Measurements from ENCODE around the gene PTPRN2. TPM values are rescaled to one million over a fixed set of nuclear protein-coding genes. Genes with fewer than 3 reads are reported as not detected.

The PTPRN2 gene
- total RNA-seq, 2 donors from 2014 or later, result 26.1 to 55.5 TPM

DNA sequence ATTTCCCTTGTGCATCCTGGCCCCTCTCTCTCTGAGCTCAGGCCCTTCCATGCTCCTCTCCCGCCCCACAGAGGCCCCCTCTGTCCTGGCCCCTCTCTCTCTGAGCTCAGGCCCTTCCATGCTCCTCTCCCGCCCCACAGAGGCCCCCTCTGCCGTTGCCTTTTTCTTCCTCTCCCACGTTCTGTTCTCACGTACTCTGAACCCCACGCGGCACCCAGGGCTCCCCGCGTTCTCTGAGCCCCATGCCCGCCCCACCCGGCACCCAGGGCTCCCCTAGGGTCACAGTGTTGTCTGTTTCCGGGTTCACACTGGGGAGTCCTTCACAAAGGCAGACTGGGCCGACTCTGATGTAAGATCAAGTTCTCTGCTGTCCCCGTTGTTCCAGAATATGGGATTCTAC is 914.0 kb downstream of the PTPRN2 start:
- DNase-seq (ENCODE audit: low spot score), result no peak
- no peaks in the 10 kb centered on the region for H3K4me1 ChIP-seq (replicated peaks)
- H3K27ac ChIP-seq, result no peak overlapping the region
- no peak overlapping the region for H3K4me3 ChIP-seq
- intact Hi-C loops (cut with DNase I), result no loop called here
- no peaks in the 10 kb centered on the region for H3K9me3 ChIP-seq
- H3K27me3 ChIP-seq (replicated peaks; ENCODE audit: insufficient read depth), result no peaks in the 10 kb centered on the region
- H3K36me3 ChIP-seq, result no peaks in the 10 kb centered on the region
- TF ChIP-seq, protein P1, sequence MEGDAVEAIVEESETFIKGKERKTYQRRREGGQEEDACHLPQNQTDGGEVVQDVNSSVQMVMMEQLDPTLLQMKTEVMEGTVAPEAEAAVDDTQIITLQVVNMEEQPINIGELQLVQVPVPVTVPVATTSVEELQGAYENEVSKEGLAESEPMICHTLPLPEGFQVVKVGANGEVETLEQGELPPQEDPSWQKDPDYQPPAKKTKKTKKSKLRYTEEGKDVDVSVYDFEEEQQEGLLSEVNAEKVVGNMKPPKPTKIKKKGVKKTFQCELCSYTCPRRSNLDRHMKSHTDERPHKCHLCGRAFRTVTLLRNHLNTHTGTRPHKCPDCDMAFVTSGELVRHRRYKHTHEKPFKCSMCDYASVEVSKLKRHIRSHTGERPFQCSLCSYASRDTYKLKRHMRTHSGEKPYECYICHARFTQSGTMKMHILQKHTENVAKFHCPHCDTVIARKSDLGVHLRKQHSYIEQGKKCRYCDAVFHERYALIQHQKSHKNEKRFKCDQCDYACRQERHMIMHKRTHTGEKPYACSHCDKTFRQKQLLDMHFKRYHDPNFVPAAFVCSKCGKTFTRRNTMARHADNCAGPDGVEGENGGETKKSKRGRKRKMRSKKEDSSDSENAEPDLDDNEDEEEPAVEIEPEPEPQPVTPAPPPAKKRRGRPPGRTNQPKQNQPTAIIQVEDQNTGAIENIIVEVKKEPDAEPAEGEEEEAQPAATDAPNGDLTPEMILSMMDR (IDR thresholded peaks at IDR 0.05), result no peak
- TF ChIP-seq POLR2AphosphoS5 (IDR thresholded peaks at IDR 0.05), result no peak
- TF ChIP-seq POLR2A (IDR thresholded peaks at IDR 0.05), result no peak
- WGBS, result 74% methylated on average over 14 of the region's 14 CpGs

DNA sequence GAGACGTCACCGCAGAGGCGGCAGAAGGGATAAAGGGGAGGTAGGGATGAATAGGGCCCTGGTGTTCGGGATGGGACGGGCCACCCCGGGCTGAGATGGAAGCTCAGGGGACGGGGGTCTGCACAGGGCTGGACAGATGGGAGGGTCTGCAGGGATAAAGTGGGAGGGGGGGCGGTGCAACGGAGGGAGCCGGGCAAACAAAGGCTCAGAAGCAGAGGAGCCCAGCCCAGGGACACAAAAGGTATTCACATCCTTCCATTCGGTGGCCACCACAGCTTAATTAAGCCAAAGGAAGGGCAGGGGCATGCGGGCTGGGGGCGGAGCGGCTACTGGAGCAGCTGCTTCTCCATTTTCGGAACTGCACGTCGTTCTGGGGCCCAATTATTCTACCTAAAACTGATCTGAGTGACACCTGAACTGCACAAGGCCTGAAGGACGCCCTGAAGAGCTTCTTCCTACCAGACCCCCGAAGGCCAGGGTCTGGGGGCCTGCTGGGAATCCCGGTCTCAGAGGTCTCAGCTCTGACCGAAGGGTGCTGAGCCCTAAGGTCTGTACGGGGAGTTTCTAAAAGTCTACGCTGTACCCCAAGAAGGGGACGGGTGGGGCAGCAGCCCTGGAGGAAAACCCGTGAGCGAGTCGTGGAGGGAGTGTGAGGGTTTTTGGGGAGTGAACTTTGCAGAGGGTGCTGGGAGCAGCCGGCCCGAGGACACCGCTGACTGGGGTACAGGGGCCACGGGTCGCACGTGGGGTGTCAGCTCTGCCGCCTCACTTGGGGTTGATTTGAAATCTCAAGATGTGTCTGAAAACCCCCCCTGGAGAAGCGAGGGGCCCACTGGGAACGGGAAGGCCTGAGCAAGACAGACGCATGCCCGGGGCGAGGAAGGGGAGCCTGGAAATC is 916.0 kb downstream of the PTPRN2 start:
- Histone ChIP-seq H3K9me3 (no peaks in the 10 kb centered on the region), H3K4me1 (replicated peaks) (no peaks in the 10 kb centered on the region), H3K36me3 (no peaks in the 10 kb centered on the region), H3K27ac (no peak overlapping the region), H3K4me3 (no peak overlapping the region), H3K27me3 (replicated peaks; ENCODE audit: insufficient read depth) (no peaks in the 10 kb centered on the region)
- 91% methylated on average over 39 of the region's 39 CpGs for WGBS
- intact Hi-C loops (cut with DNase I), result no loop called here
- no peak for DNase-seq (ENCODE audit: low spot score)
- no peak for TF ChIP-seq POLR2A (IDR thresholded peaks at IDR 0.05)
- TF ChIP-seq, protein P1 (IDR thresholded peaks at IDR 0.05), result no peak
- TF ChIP-seq POLR2AphosphoS5 (IDR thresholded peaks at IDR 0.05), result no peak

DNA sequence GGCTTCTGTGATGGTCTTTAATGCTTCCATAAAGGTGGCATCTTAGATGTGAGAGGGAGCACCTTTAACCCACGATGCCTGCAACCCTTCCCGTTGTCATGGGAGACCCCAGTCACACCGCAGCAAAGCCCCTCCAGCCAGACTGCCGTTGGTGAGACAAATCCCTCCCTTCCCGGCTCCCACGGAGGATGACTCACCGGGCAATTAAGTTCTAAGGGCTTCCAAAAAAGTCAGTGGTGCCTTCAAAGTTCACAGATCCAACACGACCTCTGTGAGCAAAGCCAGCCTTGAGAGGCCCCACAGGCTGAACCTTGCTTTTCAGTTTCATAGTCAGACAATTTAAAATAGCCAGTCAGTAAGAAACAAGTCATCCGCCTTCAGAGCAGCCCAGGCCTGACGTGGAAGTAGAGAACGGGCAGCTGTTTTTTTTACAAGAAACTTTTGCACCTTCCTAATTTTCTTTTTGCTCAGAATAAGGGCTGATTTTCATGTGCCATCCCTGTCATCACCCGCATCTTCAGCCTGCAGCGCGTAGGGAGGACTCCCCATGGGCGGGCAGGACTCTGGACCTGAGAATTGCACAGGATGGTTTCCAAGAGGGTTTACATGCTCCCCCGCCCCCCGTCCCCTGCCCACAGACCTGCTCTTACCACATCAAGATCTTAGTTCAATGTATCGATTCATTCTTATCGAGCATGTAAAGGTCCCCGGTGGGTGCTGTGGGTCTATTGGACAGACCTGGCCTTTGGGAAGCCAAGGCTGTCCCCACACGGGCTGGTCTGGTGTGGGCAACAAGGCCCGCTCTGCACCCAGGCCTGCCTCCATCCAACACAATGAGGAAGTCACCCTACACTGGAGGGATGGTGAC is 916.9 kb downstream of the PTPRN2 start:
- intact Hi-C loops (cut with DNase I), result no loop called here
- no peaks in the 10 kb centered on the region for H3K27me3 ChIP-seq (replicated peaks; ENCODE audit: insufficient read depth)
- 64% methylated on average over 22 of the region's 22 CpGs for WGBS
- H3K36me3 ChIP-seq, result no peaks in the 10 kb centered on the region
- no peaks in the 10 kb centered on the region for H3K9me3 ChIP-seq
- no peaks in the 10 kb centered on the region for H3K4me1 ChIP-seq (replicated peaks)
- DNase-seq (ENCODE audit: low spot score), result no peak
- no peak for TF ChIP-seq POLR2AphosphoS5 (IDR thresholded peaks at IDR 0.05)
- TF ChIP-seq POLR2A (IDR thresholded peaks at IDR 0.05), result no peak
- TF ChIP-seq, protein P1 (IDR thresholded peaks at IDR 0.05), result no peak
- no peak overlapping the region for H3K4me3 ChIP-seq
- H3K27ac ChIP-seq, result no peak overlapping the region

DNA sequence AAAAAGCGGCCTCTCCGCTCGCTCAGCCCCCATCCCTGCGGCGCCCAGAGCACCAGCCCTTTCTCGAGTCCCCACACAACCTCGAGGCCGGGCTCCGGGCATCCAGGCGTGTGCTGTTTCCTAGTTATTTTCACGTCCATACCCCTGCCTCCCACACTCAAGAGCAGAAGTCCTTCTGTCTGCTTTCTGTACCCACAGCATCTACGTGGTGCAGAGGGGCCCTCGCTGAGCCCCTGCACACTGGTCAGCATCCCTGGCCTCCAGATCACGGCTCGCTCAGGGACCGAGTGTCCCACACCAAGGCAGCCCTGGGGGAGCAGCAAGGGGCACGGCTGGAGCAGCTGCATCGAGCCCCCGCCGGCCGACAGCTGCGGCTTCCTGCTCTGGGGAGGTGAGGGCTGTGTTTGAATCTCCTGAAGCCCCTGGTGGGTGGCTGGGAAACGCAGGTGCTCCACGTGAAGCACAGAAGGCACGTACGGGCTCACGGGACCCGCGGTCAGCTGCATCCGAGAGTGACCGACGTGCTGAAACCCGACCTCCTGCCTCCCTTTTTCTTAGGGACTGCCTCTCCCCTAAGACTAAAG is 917.8 kb downstream of the PTPRN2 start:
- Histone ChIP-seq H3K9me3 (no peaks in the 10 kb centered on the region), H3K36me3 (no peaks in the 10 kb centered on the region), H3K4me3 (no peak overlapping the region), H3K27me3 (replicated peaks; ENCODE audit: insufficient read depth) (no peaks in the 10 kb centered on the region), H3K27ac (no peak overlapping the region), H3K4me1 (replicated peaks) (no peaks in the 10 kb centered on the region)
- no peak for DNase-seq (ENCODE audit: low spot score)
- WGBS, result 58% methylated on average over 33 of the region's 33 CpGs
- intact Hi-C loops (cut with DNase I), result no loop called here
- TF ChIP-seq, protein P1 (IDR thresholded peaks at IDR 0.05), result no peak
- TF ChIP-seq POLR2AphosphoS5 (IDR thresholded peaks at IDR 0.05), result no peak
- no peak for TF ChIP-seq POLR2A (IDR thresholded peaks at IDR 0.05)
